GM18502 (cell line): ENCODE data around the gene BANF2.

Source experiments
- ATAC-seq: cut with Tn5 transposase; IDR thresholded peaks from one replicate; pipeline ENCODE4 v1.9.1; 2021; ENCODE audit warnings: mild to moderate bottlenecking; ENCODE audit not compliant: unreplicated experiment, poor library complexity

The BANF2 gene

DNA sequence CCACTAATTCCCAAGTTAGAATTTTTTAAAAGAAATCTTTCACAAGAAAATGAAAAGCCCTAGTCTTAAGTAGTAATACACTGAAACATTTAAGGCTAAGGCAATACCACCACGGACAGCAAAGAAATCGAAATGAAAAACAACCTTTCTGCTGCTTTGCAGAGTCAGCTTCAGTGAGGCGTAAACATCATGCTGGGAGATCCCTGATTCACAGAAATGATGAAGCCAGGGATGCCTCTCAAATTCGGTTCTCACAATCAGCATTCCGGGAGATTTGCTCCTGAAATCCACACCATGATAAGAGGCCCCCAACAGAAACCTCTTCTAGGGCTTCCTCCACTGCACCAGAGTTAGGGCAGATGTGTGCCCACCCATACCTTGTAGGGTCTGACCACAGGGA, 36.3 kb upstream of the BANF2 start:
- no peak for ATAC-seq

DNA sequence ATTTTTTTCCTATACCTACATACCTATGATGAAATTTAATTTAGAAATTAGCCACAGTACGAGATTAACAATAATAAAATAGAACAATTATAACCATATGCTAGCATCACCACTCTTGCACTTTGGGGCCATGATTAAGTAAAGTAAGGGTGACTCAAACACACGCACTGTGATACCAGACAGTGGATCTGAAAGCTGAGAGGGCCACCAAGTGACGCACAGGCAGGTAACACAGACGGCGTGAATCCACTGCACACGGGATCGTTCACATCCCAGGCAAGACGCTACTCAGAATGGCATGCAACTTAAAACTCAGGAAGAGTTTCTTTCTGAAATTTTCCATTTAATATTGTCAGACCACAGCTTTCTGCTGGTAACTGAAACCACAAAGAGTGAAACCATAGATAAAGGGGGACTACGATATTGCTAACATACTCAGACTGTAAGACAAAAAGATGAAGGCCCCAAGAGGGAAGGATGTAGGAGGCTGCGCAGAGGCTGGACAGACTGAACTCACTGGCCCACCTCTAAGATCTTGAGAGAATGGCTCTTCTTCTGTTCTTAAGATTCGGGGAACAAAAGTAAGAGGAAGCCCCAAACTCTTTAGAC, 35.6 kb upstream of the BANF2 start:
- ATAC-seq, result no peak

DNA sequence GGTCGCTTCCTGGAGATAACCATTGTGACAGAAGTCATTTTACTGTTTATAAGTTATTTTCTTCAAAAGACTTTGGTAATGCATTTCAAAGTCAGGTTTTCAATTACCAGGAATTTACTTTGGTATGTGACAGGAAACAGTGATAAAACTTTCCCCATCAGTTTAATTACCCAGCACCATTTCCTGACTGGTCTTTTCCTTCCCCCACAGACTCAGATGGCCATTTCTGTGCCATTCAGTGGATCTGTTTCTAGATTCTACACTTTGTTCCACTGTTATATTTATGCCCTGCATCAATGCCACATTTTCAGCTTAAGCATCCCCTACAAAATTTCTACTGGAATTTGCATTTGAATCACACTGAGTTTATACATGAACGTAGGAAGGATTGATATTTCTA, 34.0 kb upstream of the BANF2 start:
- no peak for ATAC-seq

DNA sequence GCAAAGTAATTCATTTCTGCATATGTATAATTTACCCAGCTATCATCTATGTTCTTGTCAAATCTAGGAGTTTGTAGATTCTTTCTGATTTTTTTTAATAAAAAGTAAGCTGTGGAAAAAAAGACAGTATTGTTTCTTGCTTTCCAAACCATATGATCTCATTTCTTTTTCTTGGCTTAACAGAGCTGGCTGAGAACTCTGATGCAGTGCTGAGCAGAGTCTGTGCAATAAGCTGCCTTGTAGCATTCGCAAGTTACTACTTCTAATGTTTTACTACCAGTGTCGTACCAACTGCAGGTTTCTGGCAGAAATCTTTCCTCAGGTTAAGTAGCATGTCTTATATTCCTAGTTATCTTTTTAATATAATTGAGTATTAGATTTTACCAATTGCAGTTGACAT, 33.3 kb upstream of the BANF2 start:
- no peak for ATAC-seq

DNA sequence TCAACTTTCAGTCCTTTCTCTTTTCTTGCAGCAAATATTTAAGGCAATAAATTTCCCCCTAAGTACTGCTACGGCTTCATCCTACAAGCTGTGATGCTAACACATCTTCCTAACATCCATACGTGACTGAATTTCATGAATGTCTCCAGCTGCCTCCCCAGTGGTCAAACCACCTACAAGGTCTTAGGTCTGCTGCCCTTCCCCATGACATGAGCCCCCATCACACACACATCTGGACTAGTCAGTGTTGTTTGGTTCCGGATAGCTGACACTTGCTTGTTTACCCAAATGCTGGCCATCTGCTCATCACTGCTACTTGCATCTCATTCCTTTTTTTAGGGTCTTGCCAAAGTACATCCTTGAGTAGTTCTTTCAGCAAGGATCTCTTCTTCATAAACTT, 32.3 kb upstream of the BANF2 start:
- ATAC-seq, result no peak

DNA sequence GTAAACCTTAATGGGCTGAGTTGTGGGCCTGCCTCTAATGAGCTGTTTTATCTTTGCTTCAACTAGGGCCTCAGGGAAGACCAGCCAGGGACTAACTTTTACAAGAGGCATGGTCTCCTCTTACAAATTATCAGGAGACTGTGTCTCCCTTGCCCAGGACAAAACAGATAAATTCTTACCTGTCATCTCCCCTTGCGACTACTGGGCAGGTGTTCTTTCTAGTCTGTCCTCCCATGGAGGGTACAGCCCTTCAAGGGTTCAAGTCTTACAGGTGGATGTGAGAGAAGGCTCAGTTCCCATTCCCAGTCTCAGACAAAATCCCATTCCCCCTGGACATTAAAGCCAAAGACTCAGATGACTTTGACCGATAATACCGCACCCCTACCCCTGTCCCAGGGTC, 31.3 kb upstream of the BANF2 start:
- no peak for ATAC-seq

DNA sequence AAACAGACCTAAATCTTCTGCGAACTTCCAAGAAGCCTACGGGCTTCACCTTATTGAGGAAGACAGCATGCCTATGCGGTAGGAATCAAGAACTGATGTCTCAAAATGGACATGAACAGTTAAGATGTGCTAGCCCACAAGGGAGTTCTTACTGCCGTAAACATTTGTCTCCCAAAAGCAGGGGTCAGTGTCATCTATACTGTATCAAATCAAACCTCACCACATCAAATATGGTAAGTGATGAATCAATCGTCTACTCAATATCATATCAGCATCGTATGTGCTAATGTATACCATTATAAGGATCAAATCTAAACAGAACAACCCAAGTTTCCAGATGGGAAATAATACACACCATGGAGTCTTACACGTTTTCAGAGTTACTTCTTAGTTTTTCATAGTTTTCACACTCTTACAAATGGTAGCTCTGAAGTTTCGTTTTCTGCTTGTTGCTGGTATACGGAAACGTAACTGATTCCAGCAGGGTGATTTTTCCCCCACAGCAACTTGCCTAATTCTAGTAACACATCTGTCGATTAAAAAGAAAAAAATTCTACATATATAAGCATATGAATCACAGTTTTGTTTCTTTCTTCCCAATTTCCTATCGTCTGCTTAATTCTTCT, 30.3 kb upstream of the BANF2 start:
- ATAC-seq, result no peak

DNA sequence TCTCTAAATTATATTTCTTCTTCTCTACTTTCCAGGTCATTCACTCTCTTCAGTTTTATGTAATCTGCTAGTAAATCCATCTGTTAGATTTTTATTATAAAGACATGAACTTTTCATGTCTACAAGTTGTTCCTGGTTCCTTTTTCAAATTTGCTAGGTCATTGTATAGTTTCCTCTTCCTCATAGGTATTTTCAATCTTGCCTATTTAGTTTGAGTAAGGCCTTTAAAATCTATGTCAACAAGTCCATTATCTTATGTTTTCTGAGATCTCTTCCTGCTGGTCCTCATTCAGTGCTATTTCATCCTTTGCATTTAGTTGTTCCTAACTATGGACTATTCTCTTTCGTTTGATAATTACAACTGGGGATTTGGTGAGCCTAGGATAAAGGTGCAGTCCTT, 28.8 kb upstream of the BANF2 start:
- no peak for ATAC-seq

DNA sequence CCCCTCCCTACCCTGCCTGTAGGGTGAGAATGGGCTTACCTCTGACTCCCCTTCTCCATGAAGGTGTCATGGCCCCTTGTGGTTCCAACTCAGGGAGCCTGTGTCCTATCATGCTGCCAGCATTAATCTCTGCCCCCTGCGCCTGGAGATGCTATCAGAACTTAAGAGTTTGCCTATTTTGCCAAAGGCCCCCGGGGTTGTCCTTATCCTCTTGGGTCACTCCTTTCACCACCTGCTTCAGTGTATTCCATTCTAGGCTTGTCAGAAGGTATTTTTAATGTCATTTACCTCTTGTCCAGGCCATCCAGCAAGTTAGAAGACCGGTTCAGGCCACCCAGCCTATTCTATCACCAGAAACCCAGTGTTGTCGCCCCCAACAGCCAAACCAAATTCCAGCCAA, 28.2 kb upstream of the BANF2 start:
- no peak for ATAC-seq

DNA sequence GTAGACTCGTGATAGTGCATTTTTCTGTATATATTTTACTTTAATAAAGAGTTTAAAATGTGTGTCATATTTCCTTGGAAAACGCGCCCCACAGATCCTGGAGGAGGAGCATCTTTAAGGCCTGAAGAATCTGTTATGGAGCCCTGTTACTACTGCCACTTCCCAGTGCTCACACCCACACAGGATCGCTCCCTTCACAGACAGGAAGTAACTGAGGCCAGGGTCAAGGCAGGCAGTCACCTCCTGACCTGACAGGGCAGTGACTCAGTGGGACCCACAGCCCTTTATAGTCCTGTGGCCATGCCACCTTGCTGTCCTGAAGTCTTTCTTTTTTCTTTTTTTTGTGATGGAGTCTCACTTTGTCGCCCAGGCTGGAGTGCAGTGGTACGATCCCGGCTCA, 26.7 kb upstream of the BANF2 start:
- no peak for ATAC-seq

DNA sequence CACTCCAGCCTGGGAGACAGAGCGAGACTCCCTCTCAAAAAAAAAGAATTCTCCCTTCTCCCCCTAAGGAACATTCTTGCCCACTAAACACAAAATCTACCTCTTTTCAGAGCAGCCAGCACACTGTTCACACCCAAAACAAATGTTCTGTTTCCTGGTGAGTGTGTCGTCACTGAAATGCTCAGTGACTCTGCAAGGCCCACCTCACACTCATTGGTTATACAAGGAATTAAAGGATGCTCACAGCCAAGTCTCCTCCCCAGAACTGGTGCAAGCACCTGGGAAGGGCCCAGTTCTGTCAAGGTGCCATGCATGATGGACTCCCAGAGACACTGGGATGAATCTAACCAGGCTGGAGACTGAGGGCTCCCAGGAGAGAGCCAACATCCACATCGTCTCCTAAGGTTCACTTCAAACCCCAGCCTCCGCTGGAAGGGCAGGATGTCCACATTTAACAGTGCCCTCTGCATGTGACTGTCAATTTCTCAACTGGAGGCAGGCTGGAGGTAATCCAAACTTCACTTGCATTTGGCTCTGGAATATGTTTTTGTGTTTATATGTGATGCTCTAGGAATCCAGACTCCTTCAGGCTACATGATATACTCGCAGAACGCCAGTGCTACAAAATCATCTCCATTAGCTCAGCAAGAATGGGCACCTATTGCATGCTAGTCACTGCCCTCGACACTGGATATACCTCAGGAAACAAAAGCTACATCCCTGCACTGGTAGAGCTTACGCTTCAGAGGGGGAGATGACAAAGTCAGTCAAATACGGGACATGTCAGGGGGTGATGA, 24.8 kb upstream of the BANF2 start:
- no peak for ATAC-seq

DNA sequence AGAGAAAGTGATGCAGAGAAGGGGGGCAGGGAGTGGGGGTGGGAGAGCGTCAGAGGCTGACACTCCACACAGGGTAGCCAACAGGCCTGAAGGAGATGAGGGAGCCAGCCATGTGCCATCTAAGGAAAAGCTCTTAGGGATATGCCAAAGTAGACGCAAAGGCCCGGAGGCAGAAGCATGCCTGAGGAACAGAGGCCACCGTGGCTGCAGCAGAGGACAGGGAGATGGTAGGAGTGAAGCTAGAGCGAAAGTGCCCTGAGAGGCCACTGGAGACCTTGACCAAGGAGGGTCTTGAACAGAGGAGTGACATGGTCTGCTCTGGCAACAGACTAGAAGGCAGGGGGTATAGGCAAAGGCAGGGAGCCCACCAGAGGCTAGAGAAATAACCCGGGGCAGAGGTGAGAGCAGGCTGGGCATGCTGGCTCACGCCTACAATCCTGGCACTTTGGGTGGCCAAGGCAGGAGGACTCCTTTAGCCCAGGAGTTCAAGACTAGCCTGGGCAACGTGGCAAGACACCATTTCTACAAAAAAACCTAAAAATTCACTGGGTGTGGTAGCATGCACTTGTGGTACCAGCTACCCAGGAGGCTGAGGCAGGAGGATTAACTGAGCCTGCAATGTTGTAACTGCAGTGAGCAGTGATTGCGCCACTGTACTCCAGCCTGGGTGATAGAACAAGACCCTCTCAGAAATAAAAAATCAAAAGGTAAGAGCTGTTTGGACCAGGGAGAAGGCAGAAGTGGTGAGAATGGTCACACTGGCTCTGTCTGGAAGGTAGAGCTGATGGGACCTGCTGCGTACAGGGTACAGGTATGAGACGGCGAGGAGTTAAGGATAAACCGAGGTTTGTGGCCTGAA, 24.0 kb upstream of the BANF2 start:
- no peak for ATAC-seq

DNA sequence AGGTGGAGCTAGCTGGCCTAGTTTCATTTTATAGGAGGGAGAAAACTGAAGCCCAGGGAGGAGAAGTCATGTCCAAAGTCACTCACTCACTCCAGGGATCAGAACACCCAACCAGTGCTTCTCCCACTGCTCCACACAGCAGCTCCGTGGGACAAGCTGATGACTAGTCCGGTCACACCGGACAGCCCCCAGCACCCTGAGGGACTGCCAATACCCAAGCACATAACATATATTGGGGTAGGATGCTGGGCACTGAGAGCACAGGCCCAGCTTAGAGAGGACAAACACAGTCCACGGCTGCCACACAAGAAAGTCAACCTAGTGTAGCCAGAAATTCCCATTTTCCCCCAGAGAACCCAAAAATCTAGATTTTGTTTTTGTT, 23.4 kb upstream of the BANF2 start:
- ATAC-seq, result no peak

DNA sequence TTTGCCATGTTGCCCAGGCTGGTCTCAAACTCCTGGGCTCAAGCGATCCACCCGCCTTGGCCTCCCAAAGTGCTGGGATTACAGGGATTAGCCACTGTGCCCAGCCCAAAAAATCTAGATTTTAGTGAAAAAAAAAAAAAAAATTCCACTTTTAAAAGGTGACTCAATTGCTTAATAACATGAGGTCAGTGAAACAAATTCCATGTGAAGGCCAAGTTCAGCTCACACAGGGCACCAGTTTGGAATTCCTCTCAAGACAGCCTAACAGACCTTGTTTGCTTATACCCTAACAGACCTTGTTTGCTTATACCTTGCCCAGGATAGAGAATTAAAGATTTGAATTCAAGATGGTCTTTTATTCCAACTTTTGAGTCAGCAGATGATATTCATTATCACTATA, 22.8 kb upstream of the BANF2 start:
- no peak for ATAC-seq

DNA sequence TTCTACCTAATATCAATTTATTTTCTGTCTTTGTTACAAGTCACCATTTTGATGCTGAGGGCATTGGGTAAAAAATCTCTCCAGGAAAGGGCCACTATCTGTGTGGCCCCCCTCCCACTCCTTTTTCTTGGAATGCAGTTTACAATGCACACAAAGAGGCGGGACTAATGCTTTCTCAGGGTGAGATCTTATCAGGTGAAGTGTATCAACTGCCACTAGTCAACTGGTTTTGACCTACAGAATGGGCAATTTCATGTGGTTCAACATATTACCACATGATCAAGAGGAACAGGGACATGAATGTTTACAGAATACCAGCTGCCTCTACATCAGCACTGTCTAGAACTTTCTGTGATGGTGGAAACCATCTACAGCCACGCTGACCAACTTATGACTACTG, 21.5 kb upstream of the BANF2 start:
- ATAC-seq, result no peak

DNA sequence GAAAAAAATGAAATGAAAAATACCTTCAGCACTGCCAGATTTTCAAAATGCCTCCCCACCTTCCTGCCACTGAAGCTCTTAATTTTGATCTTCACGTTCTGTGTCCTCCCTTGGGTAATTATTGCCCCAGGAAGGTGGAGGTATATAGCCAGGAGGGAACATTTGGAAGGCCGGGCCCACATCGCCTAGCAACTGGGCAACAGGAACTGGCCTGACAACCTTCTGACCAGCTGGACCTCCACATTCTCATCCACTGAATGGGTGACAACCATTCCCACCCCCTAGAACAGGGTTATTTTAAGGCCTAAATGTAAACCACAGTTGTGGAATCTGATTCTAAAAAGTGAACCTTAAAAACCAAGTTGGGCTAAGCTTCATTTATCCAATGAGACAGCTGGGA, 20.9 kb upstream of the BANF2 start:
- ATAC-seq, result no peak

DNA sequence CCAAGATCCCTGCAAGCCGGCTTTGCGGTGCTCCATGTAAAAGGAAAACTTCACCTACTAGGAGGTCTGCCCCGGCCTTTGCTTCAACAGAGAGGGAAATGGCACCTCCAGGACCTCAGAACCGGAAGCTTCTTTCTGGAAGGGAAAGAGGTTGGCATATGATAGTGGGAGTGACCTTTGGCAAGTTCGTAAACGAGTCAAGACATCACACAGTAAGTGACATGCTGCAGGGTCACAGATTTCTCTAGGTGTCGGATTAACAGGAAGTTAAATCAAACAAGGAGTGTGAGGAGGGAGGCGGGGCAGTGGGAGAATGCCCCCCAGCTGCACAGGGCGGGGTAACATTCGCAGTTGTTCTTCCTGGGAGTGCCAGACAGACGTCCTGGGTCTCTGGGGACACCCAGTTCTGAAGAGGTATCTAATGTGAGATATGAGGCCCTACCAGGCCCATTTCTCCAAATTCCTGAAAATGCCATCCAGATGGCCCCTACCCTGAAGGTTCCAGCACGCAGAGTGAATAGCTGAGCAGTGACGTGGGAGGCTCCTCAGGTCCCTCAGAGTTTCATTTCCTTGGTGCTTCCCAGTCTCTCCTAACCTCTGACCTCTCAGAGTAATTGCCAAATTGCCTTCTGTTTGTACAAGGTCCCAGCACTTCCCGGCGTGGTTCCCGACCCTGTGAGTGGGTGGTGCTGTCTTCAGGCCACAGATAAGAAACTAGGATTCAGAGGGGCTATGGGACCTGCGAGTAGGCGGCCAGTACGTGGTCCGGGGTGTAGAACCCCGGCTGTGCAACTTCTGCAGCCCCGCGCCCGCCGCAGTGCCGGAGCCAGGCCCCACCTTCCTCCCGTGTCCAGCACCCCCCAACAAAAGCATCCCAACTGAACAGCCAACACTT, 19.6 kb upstream of the BANF2 start:
- no peak for ATAC-seq

DNA sequence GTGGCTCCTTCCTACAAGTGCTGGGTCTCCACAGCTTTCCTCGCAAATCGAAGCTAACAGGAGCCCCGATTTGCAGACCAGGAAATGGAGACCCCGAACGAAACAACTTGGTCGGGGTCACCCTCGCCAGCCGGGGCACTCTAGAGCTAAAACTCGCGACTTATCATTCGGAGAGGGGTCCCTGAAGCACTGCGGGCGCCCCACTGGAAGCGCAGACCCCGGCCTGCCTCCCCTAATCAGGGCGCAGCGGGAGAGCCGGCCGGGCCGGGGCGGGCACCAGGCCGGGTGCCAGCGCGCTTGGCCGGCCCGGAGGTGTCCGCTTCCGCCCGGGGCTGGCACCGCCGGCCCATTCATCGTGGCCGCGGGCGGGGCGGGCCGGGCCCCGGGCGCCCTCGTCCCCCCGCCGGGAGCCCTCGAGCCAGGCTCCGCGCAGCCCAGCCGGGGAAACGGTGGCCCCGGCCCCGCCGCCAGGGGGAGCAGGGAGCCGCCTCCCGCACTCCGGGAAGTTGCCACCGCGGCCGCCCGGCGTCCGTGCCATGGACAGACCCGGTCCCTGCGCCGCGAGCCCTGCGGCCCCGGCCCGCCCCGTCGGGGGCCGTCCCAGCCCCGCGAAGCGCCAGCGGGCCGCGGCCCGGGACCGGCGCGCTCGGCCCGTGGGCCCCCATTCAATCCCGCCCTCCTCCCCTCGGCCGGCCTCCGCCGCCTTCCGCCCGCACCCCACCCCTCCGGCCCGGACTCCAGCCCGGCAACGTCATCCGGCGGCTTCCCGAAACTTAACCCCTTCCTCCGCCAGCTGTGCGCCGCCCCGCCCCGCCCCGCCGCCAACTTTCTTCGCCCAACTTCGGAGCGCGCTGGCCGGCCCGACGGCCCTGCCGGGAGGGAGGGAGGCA, 18.7 kb upstream of the BANF2 start:
- peak; percentile 45 for ATAC-seq

DNA sequence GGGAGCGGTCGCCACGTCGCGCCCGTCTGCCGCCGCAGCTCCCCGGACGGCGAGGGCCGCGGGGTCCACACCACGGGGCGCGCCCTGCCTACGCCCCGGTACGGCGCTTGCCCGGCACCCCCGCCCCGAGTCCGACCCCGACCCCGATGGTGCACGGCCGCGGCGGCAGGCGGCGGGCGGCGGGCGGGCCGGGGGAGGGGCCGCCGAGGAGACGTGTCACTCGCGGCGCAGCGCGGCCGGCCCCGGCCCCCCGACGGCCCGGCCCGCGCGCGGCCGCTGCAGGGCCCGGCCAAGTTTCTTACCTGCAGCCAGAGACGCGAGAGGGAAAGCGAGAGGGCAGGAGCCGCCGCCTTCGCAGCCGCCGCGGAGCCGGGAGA, 18.1 kb upstream of the BANF2 start:
- peak; percentile 14 for ATAC-seq
